GM12801 (cell line): ENCODE measurements around the gene GPR17.

Source experiments
- CTCF ChIP-seq: IDR thresholded peaks from one replicate; pipeline ENCODE4 v1.5.1; 2011; ENCODE audit warnings: control low read depth; ENCODE audit not compliant: insufficient read length; ENCODE audit errors: extremely low read depth

Gene GPR17

GRCh38 chr2:127604986-127605385 is 41.0 kb upstream of the GPR17 start:
- TF ChIP-seq CTCF: no peak

- TF ChIP-seq CTCF: no peak
These were observed 40.2 kb upstream of the GPR17 start for GRCh38 chr2:127605691-127606263.

- no peak for TF ChIP-seq CTCF
These were observed 39.1 kb upstream of the GPR17 start for GRCh38 chr2:127606625-127607398.

- no peak for TF ChIP-seq CTCF
These were observed 38.5 kb upstream of the GPR17 start for GRCh38 chr2:127607399-127607908.

- no peak for TF ChIP-seq CTCF
These were observed 37.6 kb upstream of the GPR17 start for GRCh38 chr2:127608061-127609030.

GRCh38 chr2:127609031-127609751 is 36.8 kb upstream of the GPR17 start:
- TF ChIP-seq CTCF: no peak
